ENCODE results near the gene CEMIP. TPM values are rescaled to one million over a fixed set of nuclear protein-coding genes. Genes with fewer than 3 reads are reported as not detected.

CEMIP gene
- total and polyA plus RNA-seq, 3 experiments from 2014 or later, result not detected

DNA sequence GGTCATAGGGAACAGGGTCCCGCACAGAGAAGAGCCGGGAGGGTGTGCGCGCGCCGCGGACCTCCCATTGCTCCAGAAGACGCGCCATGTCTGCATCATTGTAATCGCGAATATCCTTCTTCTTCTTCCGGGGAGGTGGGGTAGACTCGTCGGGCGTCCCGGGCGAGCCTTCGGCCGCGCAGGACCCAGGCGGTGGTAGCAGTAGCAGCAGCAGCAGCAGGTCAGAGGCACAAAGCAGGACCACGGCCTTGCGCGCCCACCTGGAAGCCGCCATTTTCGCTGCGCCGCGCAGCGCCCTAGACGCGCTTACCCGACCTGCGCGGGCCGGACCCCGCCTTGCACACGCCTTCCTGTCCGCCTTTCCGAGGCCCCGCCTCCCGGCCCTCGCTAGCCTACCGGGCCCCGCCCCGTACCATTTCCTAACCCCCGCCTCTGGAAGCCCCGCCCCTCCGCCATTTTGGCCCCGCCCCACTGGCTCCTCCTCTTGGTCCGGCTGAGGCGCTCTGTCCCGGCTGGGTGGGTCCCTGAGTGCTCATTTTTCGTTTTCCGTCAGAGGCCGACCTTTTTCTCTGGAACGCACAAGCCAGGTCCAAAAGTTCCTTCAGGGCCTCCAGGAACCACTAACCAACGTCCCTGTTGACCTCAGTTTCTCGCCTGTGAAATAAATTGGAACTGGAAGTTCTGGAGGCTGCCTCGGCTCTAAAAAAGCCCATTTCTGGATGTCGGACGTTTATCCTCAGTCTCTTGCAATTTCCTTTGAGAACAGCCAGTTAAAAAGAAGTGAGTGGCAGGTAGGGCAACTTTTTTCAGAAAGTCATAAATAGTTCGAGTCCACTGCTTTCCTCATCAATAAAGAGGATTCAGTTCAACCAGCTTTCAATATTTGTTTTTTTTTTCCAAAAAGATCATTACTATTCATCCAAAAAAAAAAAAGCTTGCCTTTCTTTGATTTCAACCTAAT, 210.6 kb downstream of the CEMIP start, which contains the start of gene MESD:
Gene MESD (minus strand): TSS at position 302 of the 961 bp plus-strand sequence. CDS start 28 bp downstream, at position 274.
- Histone ChIP-seq H3K4me1 (ENCODE audit: insufficient read depth, low read length) (peaks cover 61% of the 10 kb centered on the region), H3K27ac (ENCODE audit: low read depth, low read length) (peak within 1 kb of the TSS; percentile 88), H3K27me3 (ENCODE audit: insufficient read depth, low read length, poor library complexity, severe bottlenecking) (no peaks in the 10 kb centered on the region), H3K4me3 (ENCODE audit: low read length) (peak within 1 kb of the TSS; percentile 72), H3K9me3 (ENCODE audit: low read length) (no peaks in the 10 kb centered on the region), H3K36me3 (ENCODE audit: insufficient read depth, low read length) (no peaks in the 10 kb centered on the region)
- Mint-ChIP-seq H3K36me3 (peaks cover 0 to 30% (median 6%) of the 10 kb centered on the region in 3 donors), H3K4me1 (peaks cover 44 to 61% (median 57%) of the 10 kb centered on the region in 3 donors), H3K27ac (peak within 1 kb of the TSS; percentile 91 to 99 (median 99)), H3K27me3 (no peaks in the 10 kb centered on the region), H3K9me3 (peaks cover 0 to 1% (median 0%) of the 10 kb centered on the region in 5 donors), H3K4me3 (peak within 1 kb of the TSS; percentile 97 to 99 (median 98))
- CTCF ChIA-PET, result interaction anchor here (0.8 to 1.5 kb wide), 2 partner anchors 12 to 75 kb away, joined by 3 read pairs; no protein-coding TSS in a partner anchor
- DNase-seq, result peak; percentile 93 to 97 (median 97)
- POLR2A ChIA-PET, result interaction anchor here (2.1 kb wide), 1 partner anchor 11 kb away, joined by 29 read pairs; the partner anchor contains the start of gene TLNRD1

DNA sequence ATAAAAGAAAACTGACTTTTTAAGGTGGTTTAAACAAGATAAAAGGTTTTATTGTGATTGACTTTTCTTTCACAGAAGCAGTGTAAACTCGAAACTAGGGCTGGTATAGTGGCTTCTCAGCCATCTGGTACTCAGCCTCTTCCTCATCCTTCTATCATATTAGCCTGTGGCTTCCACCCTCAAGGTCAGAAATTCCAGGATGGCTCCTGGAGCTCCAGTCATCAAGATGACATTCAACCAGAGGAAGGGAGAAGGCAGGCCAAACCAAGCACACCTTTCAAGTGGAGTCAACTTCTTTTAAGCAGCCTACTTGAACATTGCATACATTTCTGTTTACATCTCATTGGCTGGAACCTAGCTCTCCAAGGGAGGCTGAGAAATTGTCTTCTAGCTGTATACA, 211.8 kb downstream of the CEMIP start:
- ChIA-PET CTCF (interaction anchor here (1.1 to 1.5 kb wide), 2 partner anchors 74 to 275 kb away, joined by 3 to 6 read pairs; no protein-coding TSS in a partner anchor), POLR2A (interaction anchor here (2.1 kb wide), 1 partner anchor 10 kb away, joined by 29 read pairs; the partner anchor contains the start of gene TLNRD1)
- Mint-ChIP-seq H3K4me1 (peaks cover 35 to 50% (median 48%) of the 10 kb centered on the region in 3 donors), H3K27me3 (no peaks in the 10 kb centered on the region), H3K4me3 (peak overlapping the region in 3 of 7 donors; percentile 2 to 68 (median 19)), H3K9me3 (peaks cover 0 to 1% (median 0%) of the 10 kb centered on the region in 5 donors), H3K36me3 (peaks cover 0 to 22% (median 5%) of the 10 kb centered on the region in 3 donors), H3K27ac (peak overlapping the region in 2 of 8 donors; percentile 20 to 91)
- H3K4me1 ChIP-seq (ENCODE audit: insufficient read depth, low read length), result peaks cover 50% of the 10 kb centered on the region
- H3K27ac ChIP-seq (ENCODE audit: low read depth, low read length), result no peak overlapping the region
- no peaks in the 10 kb centered on the region for H3K36me3 ChIP-seq (ENCODE audit: insufficient read depth, low read length)
- DNase-seq, result no peak
- H3K27me3 ChIP-seq (ENCODE audit: insufficient read depth, low read length, poor library complexity, severe bottlenecking), result no peaks in the 10 kb centered on the region
- no peak overlapping the region for H3K4me3 ChIP-seq (ENCODE audit: low read length)
- H3K9me3 ChIP-seq (ENCODE audit: low read length), result no peaks in the 10 kb centered on the region

DNA sequence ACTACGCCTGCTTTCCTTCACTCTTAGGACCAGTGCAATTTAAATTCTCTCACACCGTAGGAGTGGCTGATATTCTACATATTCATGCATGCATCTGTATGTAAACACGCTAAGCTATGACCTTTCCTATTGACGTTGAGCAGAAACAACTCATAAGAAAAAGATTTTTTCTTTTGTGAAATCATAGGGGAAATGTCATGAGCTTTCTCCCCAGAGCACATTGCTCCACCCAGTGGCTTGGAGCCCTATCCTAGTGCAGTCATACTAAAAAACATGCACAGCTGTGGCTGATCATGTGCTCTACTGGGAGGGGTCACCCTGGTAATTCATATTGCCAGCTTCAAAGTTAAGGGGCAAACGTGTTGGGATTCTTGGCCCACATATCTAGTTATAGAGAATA, 212.3 kb downstream of the CEMIP start:
- H3K4me3 Mint-ChIP-seq, result peak overlapping the region in 3 of 7 donors; percentile 23 to 68 (median 30)
- no peak overlapping the region for H3K4me3 ChIP-seq (ENCODE audit: low read length)
- ChIA-PET CTCF (interaction anchor here (1.1 kb wide), 1 partner anchor 275 kb away, joined by 6 read pairs; no protein-coding TSS in a partner anchor), POLR2A (interaction anchor here (2.1 kb wide), 1 partner anchor 9 kb away, joined by 29 read pairs; the partner anchor contains the start of gene TLNRD1)
- peaks cover 0 to 1% (median 0%) of the 10 kb centered on the region in 5 donors for H3K9me3 Mint-ChIP-seq
- H3K36me3 Mint-ChIP-seq, result peaks cover 0 to 19% (median 4%) of the 10 kb centered on the region in 3 donors
- H3K9me3 ChIP-seq (ENCODE audit: low read length), result no peaks in the 10 kb centered on the region
- H3K27me3 Mint-ChIP-seq, result no peaks in the 10 kb centered on the region
- DNase-seq, result no peak
- H3K27ac Mint-ChIP-seq, result peak overlapping the region in 2 of 8 donors; percentile 20 to 33
- H3K36me3 ChIP-seq (ENCODE audit: insufficient read depth, low read length), result no peaks in the 10 kb centered on the region
- H3K4me1 ChIP-seq (ENCODE audit: insufficient read depth, low read length), result peaks cover 47% of the 10 kb centered on the region
- peaks cover 34 to 46% (median 45%) of the 10 kb centered on the region in 3 donors for H3K4me1 Mint-ChIP-seq
- no peaks in the 10 kb centered on the region for H3K27me3 ChIP-seq (ENCODE audit: insufficient read depth, low read length, poor library complexity, severe bottlenecking)
- H3K27ac ChIP-seq (ENCODE audit: low read depth, low read length), result no peak overlapping the region

DNA sequence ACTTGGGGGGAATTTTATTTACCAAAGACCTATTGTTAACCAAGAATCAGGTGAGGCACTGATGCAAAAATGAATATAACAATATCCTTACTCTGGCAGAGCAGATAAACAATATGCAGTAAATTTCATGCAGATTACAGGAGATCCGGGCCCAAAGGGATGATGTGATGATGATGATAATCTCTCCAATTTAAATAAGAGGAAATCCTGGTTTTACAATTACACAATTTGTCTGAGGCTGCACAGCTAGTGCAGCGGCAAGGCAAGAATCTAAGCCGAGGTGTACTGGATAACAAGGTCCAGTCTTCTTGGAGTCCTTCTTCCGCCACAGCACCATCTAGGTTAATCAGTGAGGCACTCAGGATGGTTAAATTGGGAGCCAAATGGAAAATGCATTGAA, 212.8 kb downstream of the CEMIP start:
- Mint-ChIP-seq H3K27ac (peak overlapping the region in 1 of 8 donors; percentile 45), H3K27me3 (no peaks in the 10 kb centered on the region), H3K36me3 (peaks cover 0 to 15% (median 4%) of the 10 kb centered on the region in 3 donors), H3K9me3 (peaks cover 0 to 1% (median 0%) of the 10 kb centered on the region in 5 donors), H3K4me3 (peak overlapping the region in 1 of 7 donors; percentile 68), H3K4me1 (peaks cover 28 to 40% (median 40%) of the 10 kb centered on the region in 3 donors)
- ChIA-PET CTCF (interaction anchor here (1.1 to 1.3 kb wide), 2 partner anchors 274 kb away, joined by 5 to 6 read pairs; no protein-coding TSS in a partner anchor), POLR2A (interaction anchor here (2.1 kb wide), 1 partner anchor 9 kb away, joined by 29 read pairs; the partner anchor contains the start of gene TLNRD1)
- no peak overlapping the region for H3K27ac ChIP-seq (ENCODE audit: low read depth, low read length)
- H3K4me1 ChIP-seq (ENCODE audit: insufficient read depth, low read length), result peaks cover 41% of the 10 kb centered on the region
- no peak for DNase-seq
- no peaks in the 10 kb centered on the region for H3K9me3 ChIP-seq (ENCODE audit: low read length)
- H3K27me3 ChIP-seq (ENCODE audit: insufficient read depth, low read length, poor library complexity, severe bottlenecking), result no peaks in the 10 kb centered on the region
- H3K4me3 ChIP-seq (ENCODE audit: low read length), result no peak overlapping the region
- no peaks in the 10 kb centered on the region for H3K36me3 ChIP-seq (ENCODE audit: insufficient read depth, low read length)

DNA sequence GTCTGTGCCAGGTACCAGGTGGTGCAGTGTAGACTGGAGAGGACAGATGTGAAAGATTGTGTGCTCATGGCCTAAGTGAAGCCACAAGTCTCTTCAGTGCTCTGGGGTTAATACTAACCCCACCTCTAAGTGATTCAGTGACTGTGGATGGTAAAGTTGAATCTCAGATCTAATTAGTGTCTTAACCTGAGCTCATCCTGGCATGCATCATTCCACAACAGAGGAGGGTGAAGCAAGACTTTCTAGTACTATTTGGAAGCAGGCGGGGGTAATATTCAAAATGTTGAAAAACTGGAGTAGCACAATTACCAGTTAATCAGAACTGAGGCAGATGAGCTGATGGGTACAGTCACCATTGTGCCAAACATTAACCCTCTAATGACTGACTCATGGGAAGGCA, 213.3 kb downstream of the CEMIP start:
- CTCF ChIA-PET, result interaction anchor here (1.3 kb wide), 1 partner anchor 274 kb away, joined by 5 read pairs; no protein-coding TSS in a partner anchor
- Histone ChIP-seq H3K4me1 (ENCODE audit: insufficient read depth, low read length) (peaks cover 38% of the 10 kb centered on the region), H3K4me3 (ENCODE audit: low read length) (no peak overlapping the region), H3K36me3 (ENCODE audit: insufficient read depth, low read length) (no peaks in the 10 kb centered on the region), H3K9me3 (ENCODE audit: low read length) (no peaks in the 10 kb centered on the region), H3K27me3 (ENCODE audit: insufficient read depth, low read length, poor library complexity, severe bottlenecking) (no peaks in the 10 kb centered on the region), H3K27ac (ENCODE audit: low read depth, low read length) (no peak overlapping the region)
- Mint-ChIP-seq H3K4me1 (peaks cover 26 to 37% (median 37%) of the 10 kb centered on the region in 3 donors), H3K27ac (peak overlapping the region in 1 of 8 donors; percentile 45), H3K4me3 (peak overlapping the region in 1 of 7 donors; percentile 68), H3K9me3 (peaks cover 0 to 2% (median 0%) of the 10 kb centered on the region in 5 donors), H3K36me3 (peaks cover 0 to 13% (median 4%) of the 10 kb centered on the region in 3 donors), H3K27me3 (no peaks in the 10 kb centered on the region)
- POLR2A ChIA-PET, result no interaction called here
- no peak for DNase-seq

DNA sequence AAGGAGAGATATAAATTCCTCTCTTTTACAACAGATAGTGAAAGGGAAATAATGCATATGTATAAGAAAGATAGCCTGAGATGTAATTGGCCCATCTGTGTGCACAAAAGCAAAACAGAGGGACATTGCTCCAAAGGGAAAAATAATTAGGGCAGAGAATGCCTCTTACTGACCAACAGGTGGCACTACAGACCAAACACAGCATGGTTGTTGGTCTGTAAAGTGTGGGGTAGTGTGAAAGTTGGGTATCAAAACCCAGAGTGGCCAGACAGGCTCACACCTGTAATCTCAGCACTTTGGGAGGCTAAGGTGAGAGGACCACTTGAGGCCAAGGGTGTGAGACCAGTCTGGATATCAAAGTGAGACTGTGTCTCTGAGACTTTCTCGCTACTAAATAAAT, 217.1 kb downstream of the CEMIP start:
- CTCF ChIA-PET, result no interaction called here

DNA sequence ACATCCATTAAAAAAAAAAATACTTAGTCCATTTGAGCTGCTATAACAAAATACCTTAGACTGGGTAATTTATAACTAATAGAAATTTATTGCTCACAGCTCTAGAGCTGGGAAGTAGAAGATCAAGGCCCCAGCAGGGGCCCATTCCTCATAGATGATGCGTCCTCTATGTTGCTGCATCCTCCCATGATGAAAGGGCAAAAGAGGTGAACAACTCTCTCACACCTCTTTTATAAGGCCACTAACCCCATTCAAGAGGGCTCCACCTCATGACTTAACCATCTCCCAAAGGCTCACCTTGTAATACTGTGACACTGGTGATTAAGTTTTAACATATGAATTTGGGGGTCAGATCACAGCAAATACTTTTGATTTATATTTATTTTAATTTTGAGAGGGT, 218.5 kb downstream of the CEMIP start:
- Histone ChIP-seq H3K4me1 (ENCODE audit: insufficient read depth, low read length) (peaks cover 28% of the 10 kb centered on the region), H3K27me3 (ENCODE audit: insufficient read depth, low read length, poor library complexity, severe bottlenecking) (no peaks in the 10 kb centered on the region), H3K9me3 (ENCODE audit: low read length) (no peaks in the 10 kb centered on the region), H3K4me3 (ENCODE audit: low read length) (no peak overlapping the region), H3K27ac (ENCODE audit: low read depth, low read length) (no peak overlapping the region), H3K36me3 (ENCODE audit: insufficient read depth, low read length) (no peaks in the 10 kb centered on the region)
- POLR2A ChIA-PET, result no interaction called here
- H3K4me3 Mint-ChIP-seq, result no peak overlapping the region
- peaks cover 18 to 24% (median 23%) of the 10 kb centered on the region in 3 donors for H3K4me1 Mint-ChIP-seq
- DNase-seq, result no peak
- CTCF ChIA-PET, result interaction anchor here (3.7 kb wide), 1 partner anchor 269 kb away, joined by 23 read pairs; no protein-coding TSS in a partner anchor
- H3K27me3 Mint-ChIP-seq, result no peaks in the 10 kb centered on the region
- peaks cover 0 to 2% (median 0%) of the 10 kb centered on the region in 5 donors for H3K9me3 Mint-ChIP-seq
- H3K36me3 Mint-ChIP-seq, result peaks cover 0 to 8% (median 0%) of the 10 kb centered on the region in 3 donors
- peak overlapping the region in 5 of 8 donors; percentile 21 to 86 (median 26) for H3K27ac Mint-ChIP-seq

More for the DNA sequence above, 217.1 kb downstream of the CEMIP start:
- peaks cover 30% of the 10 kb centered on the region for H3K4me1 ChIP-seq (ENCODE audit: insufficient read depth, low read length)
- Mint-ChIP-seq H3K27me3 (no peaks in the 10 kb centered on the region), H3K36me3 (peaks cover 0 to 5% (median 0%) of the 10 kb centered on the region in 3 donors), H3K27ac (peak overlapping the region in 1 of 8 donors; percentile 43), H3K9me3 (peaks cover 0 to 2% (median 0%) of the 10 kb centered on the region in 5 donors), H3K4me1 (peaks cover 18 to 31% (median 24%) of the 10 kb centered on the region in 3 donors), H3K4me3 (peak overlapping the region in 1 of 7 donors; percentile 31)
- no peaks in the 10 kb centered on the region for H3K36me3 ChIP-seq (ENCODE audit: insufficient read depth, low read length)
- no peak overlapping the region for H3K27ac ChIP-seq (ENCODE audit: low read depth, low read length)
- no peaks in the 10 kb centered on the region for H3K9me3 ChIP-seq (ENCODE audit: low read length)
- H3K4me3 ChIP-seq (ENCODE audit: low read length), result no peak overlapping the region
- POLR2A ChIA-PET, result no interaction called here
- DNase-seq, result no peak
- no peaks in the 10 kb centered on the region for H3K27me3 ChIP-seq (ENCODE audit: insufficient read depth, low read length, poor library complexity, severe bottlenecking)

Data from CD8-positive, alpha-beta memory T cell (primary cell).